Daoy (cell line): ENCODE measurements around the gene USP31. TPM values are rescaled to one million over a fixed set of nuclear protein-coding genes. Genes with fewer than 3 reads are reported as not detected.
A peak's percentile ranks its signal among the peaks of the same experiment; 100 is the strongest.
"Not testable (repeated sequence)": the region's sequence is repeated elsewhere in the genome, so short reads cannot be mapped to it uniquely, and the experiment has no call there.

Experiments used
- DNase-seq: peaks from one replicate; pipeline ENCODE4 v3.0.0-alpha.2; 2015; ENCODE audit warnings: low read depth
- total RNA-seq: library from RNA; depleted of rRNA; stranded (reverse); fragments of >200 nt; shearing (Covaris generic); gene quantifications from 2 replicates; pipeline ENCODE4 v1.2.3, GENCODE V29; 2014

Gene USP31
- total RNA-seq, 1 experiment from 2014 or later = 3.2 TPM

DNA sequence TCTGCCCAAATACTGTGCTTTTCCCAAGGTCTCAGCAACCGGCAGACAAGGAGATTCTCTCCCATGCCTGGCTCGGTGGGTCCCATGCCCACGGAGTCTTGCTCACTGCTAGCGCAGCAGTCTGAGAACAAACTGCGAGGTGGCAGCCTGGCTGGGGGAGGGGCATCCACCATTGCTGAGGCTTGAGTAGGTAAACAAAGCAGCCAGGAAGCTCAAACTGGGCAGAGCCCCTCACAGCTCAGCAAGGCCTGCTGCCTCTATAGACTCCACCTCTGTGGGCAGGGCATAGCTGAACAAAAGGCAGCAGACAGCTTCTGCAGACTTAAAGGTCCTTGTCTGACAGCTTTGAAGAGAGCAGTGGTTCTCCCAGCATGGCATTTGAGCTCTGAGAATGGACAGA is 55.1 kb downstream of the USP31 start:
- not testable (repeated sequence) for DNase-seq

DNA sequence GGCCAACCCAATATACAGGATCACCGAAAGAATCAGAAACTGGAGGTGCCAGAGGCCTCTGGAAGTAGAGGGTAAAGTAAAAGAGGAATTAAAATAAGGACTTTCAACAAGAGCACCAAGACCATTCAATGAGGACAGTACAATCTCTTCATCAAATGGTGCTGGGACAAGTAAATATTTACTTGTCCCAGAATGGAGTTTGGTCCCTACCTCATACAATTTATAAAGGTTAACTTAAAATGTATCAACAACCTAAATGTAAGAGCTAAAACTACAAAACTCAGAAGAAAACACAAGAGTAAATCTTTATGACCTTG is 56.5 kb downstream of the USP31 start:
- no peak for DNase-seq

DNA sequence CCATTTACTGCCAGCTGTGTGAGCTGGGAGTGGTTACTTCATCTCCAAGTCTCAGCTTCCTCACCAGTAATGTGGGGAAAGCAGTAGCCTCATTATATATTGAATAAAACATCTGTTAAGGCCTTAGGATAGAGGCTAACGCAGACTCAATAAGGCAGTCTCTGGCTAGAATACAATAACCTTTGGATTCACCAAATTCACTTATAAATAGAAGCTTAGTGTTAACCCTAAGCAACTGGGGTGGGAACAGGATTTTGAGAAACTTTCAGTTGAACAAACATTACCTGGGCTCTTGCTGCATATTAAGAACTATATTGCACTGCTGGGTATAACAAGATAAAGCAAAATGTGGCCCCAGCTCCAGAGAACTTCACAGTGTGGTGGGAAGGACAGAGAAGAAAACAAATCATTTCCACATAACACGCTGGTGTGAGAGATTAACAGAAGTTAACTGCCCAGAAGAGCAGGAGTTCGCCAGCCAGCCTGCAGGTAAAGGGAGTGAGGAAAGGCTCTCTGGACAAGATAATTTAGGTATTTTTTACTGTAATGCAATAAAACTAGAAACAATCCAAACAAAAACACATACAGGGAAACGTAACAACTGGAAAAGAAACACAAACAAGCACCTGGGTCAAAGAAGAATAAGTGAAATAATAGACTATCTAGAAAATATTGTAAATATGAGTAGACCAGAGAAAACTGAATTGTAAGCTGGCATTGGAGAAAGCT is 57.0 kb downstream of the USP31 start:
- DNase-seq = no peak

DNA sequence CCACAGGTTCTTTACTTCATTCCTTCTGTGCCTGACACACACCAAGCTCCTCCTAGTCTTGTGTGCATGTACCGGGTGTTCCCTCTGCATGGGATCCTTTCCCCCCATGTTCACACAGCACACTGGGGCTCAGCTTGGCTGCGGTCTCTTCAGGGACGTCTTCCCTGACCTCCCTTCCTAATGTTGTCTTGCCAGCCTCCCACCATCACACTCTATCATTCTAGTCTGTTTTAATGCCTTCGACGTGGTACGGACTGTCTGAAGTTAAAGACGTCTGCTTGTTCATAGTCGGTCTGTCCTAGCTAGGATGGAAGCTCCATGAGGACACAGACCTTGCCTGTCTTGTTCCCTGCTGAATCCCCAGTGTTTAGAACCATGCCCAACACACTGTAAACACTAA is 60.1 kb downstream of the USP31 start:
- no peak for DNase-seq

DNA sequence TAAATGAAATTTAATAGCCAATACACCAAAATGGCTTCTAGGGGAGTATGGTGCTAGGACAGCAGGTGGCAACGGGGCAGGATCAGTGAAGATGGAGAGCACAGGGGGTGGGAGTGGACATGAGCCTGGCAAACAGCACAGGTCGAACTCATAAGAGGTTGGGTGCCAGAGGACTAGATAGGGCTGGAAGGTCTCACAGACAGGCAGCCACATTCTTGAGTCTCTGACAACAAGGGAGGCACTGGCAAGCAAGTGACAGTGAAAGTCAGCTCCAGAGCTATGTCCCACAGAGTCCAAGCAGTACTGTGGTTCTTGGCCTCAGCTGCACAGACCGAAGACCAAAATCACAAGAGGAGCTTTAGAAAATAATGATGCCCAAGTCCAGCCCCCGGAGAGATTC is 61.2 kb downstream of the USP31 start:
- no peak for DNase-seq

DNA sequence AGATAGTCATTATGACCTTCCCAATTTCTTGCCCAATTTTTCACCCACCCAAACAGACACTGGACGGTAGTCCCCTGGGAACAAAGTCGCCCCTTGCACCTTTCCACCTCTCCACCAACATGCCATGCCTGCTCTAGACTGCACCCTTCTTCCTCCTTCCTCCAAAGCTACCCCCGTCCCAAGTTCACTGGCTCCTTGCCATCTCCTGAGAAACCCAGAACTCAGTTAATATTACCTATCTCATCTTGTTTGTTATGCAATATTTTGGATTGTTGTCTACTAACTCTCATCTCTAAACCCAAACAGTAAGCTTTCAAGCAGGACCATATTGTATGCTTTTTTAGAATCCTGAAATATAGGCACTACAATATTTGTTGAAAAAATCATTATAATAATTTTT is 63.3 kb downstream of the USP31 start:
- DNase-seq = no peak

DNA sequence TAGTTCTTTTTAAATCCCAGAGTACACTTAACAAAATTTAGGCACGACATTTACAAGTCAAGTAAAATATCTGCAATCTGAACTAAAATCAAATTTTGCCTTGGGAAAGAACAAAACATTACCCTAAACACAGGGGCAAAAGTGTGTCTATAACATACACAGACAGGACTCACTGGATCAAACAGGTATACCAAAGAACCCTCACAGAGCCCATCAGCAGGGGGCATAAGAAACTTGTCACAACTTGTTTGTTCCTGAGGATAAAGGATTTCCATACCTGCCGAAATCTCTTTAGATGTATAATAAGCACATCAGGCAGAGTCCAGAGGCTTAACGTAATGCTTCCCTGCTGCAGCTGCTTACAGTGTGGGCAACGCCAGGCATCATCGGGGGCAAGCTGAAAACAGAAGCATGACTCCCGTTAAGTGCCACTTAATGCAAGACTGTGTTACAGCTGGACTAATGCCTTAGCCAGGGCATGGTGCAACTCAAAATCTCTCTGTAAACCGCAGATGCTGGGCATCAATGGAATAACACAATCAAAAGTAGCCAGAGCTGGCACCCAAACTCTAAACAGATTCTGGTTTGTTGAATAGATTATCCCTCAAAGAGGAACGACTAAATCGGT is 67.0 kb downstream of the USP31 start:
- DNase-seq = no peak

DNA sequence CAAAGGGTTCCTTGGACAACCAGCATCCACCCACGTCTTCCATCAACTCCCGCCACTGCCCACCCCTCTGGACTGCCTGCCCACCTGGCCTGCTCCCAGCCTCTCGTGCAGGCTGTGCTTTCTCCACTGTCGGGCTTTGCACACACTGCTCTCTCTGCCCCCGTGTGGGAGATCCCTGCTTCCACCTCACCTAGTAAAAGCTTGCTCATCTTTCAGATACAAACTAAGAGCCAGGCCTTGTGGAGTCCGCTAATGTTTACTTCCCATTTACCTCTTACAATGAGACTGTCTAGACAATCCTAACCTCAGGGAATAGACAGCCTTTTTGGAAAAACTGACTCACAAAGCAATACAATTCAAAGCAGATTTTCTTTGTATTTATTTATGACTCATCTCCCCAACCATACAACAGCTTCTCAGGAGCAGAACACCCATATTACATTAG is 67.6 kb downstream of the USP31 start:
- peak; percentile 27 for DNase-seq

DNA sequence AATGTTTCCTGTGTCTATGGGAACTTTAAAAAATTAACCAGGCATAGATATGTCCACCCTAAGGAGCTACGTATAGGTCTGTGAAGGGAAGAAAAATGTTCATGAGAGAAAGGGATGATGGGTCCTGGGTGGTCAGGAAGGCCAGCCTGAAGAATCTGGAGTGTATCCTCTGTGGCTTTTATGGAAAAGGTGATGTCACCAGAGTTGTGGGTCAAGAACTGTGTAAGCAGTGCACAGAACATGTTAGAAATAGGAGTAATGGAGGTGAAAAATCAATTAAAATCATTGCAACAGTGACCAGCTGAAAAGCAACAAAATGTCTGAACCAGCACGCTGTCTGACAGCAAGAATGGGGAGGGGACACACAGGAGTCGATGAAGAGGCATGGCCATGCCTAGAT is 68.5 kb downstream of the USP31 start:
- DNase-seq = no peak

DNA sequence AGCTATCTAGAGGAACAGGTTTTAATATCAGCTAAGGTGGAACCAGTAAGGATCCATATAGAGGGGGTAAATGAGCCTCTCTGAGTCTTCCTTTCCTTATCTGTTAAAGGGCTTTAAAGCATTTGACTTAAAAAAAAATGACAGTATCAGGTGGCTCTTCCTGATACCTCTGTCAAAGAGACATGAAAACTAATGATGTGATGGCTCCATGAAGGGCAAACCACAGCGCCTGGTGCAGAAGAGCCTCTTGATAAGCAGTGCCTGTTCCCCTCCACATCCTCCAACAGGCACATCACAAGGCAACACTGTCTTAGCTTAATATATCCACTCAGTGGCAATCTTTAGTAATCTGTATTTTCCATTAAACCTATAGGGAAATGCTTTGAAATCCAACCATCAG is 68.9 kb downstream of the USP31 start:
- DNase-seq = no peak

DNA sequence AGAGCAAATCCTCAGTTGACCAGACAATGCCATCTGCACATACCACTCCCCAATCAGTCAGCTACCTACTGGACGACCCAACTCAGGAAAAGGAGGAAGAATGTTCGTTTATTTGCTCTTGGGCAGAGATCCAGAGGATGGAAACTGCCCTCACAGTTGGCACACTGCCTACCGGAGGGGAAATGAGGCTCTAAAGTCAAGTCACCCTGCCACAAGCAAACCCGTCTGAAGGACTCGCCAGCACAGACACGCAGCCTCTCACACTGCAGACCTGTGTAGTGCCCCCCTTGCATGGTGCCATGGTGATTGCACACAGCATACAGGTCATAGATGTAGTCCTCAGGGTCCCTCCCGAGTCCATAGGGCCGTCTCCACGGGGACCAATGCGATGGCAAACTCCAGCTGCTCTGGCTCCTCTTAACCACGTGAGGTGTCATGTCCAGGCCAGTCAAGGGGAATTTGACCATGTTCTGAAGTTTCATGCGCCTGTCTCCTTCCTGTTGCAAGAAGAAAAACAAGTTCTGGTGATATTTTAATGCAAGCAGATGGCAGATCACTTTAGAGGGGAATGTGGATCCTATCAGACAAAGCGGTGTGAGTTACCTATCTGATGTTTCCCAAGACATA is 69.5 kb downstream of the USP31 start:
- no peak for DNase-seq

DNA sequence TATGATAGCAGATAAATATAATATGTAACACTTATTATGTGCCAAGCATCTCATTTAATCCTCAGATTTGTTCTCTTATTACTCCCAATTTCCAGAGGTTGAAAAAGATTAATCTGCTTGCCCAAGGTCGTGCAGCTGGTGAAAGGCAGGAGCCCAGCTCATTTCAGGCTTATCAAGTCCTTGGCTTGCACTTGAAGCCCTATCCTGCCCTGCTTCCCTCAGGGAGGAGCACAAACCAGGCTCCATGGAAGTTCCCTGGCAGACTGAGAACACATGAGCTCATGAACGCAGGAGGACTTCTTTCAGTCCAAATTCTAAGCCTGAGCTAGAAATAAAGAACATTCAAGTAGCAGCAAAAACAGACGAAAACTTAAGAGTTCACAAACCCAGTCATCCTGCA is 74.8 kb downstream of the USP31 start:
- DNase-seq = no peak

DNA sequence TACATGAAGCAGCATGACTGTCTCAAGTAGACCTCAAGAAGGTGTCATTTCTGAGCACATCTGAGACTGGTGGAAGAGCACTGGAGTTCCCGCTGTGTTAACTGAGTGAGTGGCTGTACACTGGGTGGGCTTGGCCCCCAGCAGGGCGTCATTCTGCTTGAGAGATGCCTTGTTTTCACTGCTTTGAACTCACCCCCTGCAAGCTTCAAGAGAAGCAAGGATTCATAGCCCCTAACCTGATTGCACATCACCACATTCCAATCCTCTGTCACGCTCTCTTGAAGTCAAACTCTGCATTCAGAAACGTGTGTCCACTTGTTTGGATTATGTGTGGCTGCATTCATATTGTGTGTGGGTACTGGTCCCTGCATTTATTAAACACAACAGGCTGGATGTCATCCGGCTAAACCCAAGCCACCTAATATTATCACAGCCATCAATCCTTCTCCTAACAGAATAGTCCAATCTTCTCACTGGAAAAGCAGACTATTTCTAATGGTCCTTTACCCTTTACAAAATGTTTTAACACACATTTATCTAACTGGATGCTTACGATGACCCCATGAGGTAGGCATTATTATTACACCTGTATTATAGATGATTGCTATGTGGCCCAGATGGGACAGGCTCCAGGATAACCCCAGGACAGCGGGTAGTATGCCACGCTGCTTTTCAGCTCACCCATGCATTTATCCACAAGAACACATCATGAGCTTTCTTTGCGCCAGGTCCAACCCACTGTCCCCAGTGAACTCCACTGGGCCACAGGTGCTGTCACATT is 76.3 kb downstream of the USP31 start:
- no peak for DNase-seq

DNA sequence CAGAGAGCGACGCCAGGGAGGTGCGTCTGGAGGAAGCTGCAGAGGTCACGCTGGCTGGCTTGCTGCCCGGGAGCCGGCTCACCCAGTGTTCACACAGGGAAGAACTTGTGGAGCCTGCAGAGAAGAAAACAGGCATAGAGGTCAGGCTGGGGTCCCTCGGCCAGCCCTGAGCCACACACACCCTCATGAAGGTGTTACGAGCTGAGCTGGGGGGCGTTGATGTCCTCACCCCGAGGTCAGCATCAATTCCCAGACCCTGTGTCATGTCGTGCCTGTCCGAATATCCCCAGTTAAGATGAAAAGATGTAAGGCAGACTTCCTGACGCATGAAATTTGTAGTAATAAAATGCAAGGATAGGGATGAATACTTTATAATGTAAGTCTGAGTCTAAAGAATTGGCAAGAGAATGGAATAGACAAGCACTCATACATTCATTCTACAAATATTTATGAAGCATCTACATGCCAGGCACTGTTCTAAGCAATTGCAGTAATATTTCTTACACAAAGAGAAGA is 77.1 kb downstream of the USP31 start:
- DNase-seq = peak; percentile 55

DNA sequence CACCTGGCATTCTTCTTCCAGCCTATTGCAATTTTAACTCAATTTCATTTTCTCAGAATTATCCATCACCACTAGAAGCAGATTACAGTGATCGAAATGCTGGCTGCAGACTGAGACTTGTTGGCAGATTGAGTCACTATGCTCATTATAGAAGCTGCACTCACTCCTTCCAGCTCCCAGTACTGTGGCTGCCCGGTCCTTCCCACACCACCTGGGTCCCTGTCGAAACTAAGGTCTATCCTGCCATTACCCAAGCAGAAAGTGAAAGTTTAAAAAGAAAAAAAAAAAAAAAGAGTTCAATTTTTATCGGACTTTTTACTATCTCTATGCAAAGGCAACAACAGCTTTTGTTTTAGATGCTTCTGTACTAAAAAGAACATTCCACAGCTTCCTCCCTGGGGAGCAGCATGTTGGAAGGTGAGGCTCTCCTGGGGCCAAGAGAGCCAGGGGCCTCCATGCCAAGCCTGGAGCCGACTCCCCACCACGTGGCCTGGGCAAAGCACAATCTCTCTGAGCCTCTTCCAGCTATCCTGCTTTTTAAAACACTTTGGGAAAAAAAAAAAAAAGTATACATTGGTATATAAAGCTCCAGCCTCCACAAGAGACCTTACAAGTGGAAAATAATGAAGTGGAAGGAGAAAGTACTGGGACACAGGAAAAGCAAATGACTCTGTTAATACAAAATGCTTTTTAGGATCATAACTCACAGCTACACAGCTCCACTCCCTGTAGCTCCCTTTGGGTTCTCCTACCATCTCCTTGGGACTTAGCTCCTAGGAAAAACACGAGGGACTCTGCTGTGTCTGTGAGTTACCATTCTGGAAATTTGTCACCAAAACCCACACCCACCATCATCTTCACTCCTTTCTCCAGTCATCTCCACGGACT is 77.8 kb downstream of the USP31 start:
- DNase-seq = no peak

DNA sequence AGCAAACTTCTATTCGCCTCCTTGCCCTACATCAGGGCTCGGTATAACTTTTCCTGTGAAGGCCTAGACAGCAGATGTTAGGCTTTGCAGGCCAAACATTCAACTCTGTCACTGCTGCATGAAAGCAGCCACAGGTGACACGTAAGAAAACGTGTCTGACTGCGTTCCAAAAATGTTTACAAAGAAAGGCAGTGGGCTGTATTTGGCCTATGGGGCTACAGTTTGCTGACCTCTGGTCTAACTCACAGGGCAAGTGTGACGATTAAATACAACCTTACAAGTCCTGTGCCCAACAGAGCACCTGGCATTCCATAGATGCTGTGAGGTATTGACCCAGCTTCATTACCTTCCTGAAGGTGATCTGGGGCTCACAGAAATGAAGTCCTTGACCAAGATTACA is 79.4 kb downstream of the USP31 start:
- no peak for DNase-seq

DNA sequence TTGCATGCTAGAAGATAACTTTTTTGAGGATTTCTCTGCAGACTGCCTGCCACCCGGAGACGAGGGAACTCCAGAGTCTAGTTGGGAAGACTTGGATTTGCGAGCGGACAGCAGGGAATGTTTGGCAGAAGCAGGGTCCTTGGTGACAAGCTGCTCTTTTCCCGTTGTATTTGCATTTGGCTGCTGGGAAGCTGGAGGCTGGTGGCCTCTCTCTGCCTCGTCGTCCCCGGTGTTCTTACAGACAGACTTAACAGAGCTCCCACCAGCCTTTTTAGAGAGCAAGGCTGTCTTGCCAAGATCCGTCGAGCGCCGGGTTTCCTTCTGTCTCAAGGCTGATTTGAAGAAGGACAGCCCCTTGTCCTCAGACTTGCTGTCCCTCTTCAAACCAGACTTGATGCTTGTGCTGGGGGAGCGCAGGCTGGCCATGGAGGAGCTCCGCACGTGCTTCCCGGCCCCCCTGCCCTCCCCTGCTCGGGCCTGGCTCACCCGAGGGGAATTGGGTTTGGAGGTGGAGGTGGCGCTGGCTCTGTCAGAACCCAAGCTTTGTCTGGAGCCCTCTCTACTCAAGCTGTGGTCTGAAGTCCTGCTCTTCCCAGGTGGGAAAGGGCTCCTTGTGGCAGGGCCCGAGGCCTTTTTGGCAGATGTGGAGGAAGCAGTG is 81.0 kb downstream of the USP31 start:
- no peak for DNase-seq

DNA sequence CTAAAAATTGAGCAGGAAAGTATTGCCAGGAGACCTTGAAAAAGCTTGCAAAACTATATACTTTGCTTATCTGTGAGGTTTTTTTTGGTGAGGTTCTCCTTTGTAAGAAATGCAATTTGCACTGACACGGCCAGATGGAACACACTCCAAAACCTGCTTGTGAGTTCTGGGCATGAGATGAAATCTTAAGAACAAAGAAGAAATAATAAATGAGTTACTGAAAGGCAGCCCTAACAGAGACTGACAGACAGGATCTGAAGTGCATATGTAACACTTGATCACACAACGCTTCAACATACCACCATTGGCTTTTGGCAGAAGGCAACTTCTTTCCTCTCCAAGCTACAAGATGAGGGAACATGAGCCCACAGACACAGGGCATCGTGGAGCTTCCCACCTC is 82.6 kb downstream of the USP31 start:
- DNase-seq = no peak

DNA sequence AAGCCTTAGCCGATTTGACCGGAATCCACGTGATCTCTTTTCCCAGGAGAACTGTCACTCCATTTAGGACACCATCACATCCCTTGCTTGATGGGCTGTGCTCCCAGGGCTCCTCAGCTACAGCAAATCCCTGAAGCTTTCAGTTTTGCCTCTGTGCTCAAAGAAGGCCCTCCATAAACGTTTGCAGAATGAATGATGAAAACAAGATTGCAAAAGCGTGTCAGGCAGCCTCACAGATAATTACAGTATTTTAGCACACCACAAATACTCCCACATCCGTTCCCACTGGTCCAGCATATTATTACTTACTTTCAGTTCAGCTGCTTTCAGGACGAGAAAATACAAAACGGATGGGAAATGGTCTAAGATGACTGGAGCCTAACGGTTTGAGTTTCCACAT is 84.6 kb downstream of the USP31 start:
- peak; percentile 21 for DNase-seq

DNA sequence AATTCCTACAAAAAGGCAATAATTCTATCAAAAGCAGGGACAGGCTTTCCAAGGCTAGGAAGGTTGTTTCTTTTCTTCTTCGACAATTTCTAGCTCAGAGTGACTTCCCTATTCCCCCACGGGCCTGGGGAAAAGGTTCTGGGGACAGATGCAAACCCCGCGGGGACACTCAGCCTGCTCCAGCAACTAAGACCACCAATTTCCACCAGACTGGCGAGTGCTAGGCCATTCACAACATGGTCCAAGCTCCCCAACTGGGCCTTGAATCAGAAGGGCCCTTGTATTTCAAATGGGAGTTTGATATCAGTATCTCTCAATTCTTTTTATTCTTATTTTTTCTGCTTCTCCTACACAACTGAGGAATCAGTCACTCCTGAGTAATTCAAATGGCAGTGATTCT is 86.7 kb downstream of the USP31 start:
- no peak for DNase-seq

DNA sequence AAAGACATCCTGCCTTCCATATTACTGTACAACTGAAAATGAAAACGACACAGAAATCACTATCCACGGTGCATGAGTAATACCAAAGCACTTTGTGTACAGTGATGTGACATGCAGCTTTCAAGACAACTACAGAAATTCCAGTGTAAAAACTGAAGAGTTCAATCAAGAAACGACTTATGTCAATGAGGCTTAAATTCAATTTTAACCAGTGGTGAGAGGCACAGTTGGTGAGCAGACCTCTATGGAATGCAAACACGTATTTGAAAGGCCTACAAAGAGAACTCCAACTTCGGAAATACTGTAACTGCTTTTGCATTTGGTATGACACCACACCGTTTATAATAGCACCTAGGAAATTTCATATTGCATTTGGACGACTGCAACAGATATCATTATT is 87.6 kb downstream of the USP31 start:
- DNase-seq = peak; percentile 29
